Sigmoid colon (tissue), 3 donors: ENCODE results near the gene CLEC16A.

Experiments used
- CTCF ChIP-seq, 4 experiments: fragments of 450-650 bp in 3 of 4; fragments of 200-600 bp in 1 of 4; IDR thresholded peaks; one replicate each; pipeline ENCODE4 v1.5.1; 2016 to 2019; ENCODE audit warnings: antibody characterized with exemption in 4 of 4, mild to moderate bottlenecking in 3 of 4, moderate library complexity in 2 of 4
- POLR2A ChIP-seq, 2 donors: fragments of 450-650 bp; IDR thresholded peaks; one replicate each; pipeline ENCODE4 v1.6.1; 2016; ENCODE audit warnings: antibody characterized with exemption in 2 of 2, mild to moderate bottlenecking in 2 of 2, moderate library complexity in 2 of 2

GRCh38 chr16:11091021-11091785, 146.8 kb downstream of the CLEC16A start:
- no peak for TF ChIP-seq CTCF (IDR thresholded peaks at IDR 0.05)
- TF ChIP-seq POLR2A (IDR thresholded peaks at IDR 0.05): no peak
